Measurements from ENCODE around the gene SRPK3.

The SRPK3 gene

DNA sequence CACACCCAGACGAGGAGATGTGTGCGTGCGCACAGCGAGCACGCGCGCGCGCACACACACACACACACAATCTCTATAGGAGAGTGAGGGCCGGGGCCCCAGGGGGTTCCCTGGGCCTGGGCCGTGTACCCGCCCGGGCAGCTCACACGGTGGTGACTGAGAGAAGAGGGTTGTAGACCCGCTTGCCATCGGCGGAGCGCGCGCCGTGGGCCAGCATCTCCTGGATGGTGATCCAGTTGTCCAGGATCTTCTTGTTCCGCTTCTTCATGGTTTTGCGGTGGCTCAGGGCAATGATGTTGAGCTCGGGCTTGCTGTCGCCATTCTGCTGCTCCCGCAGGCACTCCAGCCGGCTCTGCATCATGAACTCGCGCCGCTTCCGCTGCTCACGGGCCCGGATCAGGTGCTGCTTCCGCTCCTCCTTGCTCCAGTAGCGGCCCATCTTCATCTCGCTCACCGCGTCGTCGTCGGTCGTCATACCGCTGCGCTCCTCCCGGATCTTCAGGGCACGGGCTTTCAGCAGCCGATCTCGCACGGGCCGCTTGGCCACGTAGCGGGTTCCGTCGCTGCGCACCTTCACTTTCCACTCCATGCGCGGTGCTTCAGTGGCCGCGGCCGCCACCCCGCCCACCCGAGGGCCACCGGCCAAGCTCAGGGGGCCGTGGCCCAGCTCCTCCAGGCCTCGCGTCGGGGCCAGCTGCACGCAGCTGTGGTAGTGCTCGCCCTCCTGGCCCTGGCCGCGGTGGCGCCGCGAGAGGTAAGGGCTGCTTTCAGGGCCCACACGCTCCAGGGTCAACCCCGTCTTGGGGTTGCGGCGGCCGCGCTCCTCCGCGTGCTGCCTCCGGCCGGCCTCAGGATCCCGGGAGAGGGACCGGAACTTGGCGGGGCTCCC lies 22.6 kb downstream of the SRPK3 start:
- TF ChIP-seq, protein P1, sequence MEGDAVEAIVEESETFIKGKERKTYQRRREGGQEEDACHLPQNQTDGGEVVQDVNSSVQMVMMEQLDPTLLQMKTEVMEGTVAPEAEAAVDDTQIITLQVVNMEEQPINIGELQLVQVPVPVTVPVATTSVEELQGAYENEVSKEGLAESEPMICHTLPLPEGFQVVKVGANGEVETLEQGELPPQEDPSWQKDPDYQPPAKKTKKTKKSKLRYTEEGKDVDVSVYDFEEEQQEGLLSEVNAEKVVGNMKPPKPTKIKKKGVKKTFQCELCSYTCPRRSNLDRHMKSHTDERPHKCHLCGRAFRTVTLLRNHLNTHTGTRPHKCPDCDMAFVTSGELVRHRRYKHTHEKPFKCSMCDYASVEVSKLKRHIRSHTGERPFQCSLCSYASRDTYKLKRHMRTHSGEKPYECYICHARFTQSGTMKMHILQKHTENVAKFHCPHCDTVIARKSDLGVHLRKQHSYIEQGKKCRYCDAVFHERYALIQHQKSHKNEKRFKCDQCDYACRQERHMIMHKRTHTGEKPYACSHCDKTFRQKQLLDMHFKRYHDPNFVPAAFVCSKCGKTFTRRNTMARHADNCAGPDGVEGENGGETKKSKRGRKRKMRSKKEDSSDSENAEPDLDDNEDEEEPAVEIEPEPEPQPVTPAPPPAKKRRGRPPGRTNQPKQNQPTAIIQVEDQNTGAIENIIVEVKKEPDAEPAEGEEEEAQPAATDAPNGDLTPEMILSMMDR (IDR thresholded peaks at IDR 0.05; ENCODE audit: control insufficient read depth, insufficient read depth, low read depth, low read length, missing control alignments), result no peak
- H3K4me3 ChIP-seq (ENCODE audit: control insufficient read depth, low read depth, low read length), result no peak overlapping the region
- no peak for DNase-seq (ENCODE audit: low read depth)

DNA sequence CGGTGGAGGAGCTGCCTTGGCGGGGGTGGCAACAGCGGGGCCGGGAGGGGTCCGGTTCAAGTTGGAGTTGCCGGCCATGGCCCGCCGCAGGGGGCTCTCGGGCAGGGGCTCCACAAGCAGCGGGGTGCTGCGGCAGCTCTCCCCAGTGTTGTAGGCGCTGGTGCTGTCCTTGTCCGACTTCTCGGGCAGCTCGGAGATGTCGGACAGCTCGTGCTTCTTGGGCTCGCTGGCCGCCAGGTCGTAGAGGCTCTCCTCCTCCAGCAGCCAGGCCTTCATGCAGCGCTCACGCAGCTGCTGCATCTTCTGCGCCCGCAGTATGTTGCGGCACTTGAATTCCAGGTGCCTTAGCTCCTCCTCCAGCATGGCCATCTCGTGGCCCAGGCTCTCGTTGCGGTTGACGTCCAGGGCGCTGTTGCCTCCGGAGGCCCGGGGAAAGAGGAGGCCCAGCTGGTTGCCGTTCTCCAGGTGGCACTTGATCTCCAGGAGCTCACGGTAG lies 23.3 kb downstream of the SRPK3 start:
- TF ChIP-seq, protein P1 (IDR thresholded peaks at IDR 0.05; ENCODE audit: control insufficient read depth, insufficient read depth, low read depth, low read length, missing control alignments), result no peak
- DNase-seq (ENCODE audit: low read depth), result no peak
- no peak overlapping the region for H3K4me3 ChIP-seq (ENCODE audit: control insufficient read depth, low read depth, low read length)

DNA sequence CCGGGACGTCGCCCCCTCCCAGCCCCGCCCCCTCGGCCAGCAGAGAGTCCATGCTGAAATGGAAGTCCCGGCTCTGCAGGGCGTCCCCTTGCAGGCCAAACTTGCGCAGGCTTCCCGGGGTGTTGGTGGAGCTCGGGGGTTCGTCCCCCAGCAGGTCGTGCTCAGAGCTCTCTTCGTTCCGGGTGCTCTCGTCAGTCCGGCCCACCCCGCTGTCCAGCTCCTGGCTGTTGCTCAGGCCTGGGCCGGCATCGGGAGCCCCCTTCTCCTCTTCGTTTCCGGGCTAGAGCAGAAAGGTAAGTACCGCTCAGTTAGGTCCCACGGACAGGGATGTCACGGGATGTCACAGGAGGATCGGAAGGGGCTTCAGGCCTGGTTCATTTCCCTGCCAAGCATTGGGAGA lies 23.8 kb downstream of the SRPK3 start:
- TF ChIP-seq, protein P1 (IDR thresholded peaks at IDR 0.05; ENCODE audit: control insufficient read depth, insufficient read depth, low read depth, low read length, missing control alignments), result no peak
- DNase-seq (ENCODE audit: low read depth), result no peak
- H3K4me3 ChIP-seq (ENCODE audit: control insufficient read depth, low read depth, low read length), result no peak overlapping the region

DNA sequence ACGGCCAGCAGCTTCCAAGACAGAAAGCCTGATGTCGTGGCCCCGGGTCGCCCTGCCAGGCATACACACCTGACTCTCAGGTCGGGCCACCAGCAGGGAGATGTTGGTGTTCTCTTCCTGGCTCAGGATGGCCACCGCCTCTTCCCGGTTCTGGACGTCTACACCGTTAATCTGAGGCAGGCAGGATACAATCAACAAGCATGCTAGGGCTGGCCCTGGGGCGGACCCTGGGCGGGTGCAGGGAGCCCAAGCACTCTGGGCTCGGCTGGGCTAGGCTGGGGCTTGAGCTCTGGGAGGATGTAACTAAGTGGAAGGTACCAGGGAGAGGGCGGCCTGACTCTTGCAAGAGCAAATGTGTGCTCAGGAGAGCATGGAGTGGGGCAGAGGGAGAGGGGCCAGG lies 24.6 kb downstream of the SRPK3 start:
- TF ChIP-seq, protein P1 (IDR thresholded peaks at IDR 0.05; ENCODE audit: control insufficient read depth, insufficient read depth, low read depth, low read length, missing control alignments), result no peak
- no peak overlapping the region for H3K4me3 ChIP-seq (ENCODE audit: control insufficient read depth, low read depth, low read length)
- no peak for DNase-seq (ENCODE audit: low read depth)

DNA sequence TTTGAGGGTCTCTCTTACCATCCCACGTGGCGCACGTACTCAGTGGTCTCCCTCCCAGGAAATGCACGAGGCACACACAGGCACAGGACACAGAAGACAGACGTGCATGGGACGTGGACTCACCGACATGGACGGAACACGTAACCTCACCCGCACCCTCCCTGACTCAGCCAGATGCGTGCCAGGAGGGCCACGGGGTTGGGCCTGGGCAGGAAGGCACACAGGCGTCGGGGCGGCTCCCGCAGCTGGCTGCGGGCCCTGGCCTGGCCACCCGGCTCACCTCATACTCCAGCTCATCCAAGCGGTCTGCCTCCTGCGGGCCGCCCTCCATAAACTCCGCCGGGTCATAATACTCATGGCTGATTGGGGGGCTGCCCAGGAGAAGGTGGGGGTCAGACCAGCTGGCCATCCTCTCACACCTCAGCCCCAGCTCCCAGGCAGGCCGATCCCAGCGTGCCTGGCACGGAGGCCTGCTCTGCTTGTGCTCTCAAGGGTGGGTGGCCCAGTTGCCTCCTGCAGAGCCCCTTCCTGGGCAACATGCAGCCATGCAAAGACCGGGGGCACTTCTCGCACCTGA lies 26.2 kb downstream of the SRPK3 start:
- no peak for DNase-seq (ENCODE audit: low read depth)
- TF ChIP-seq, protein P1 (IDR thresholded peaks at IDR 0.05; ENCODE audit: control insufficient read depth, insufficient read depth, low read depth, low read length, missing control alignments), result no peak
- H3K4me3 ChIP-seq (ENCODE audit: control insufficient read depth, low read depth, low read length), result no peak overlapping the region

DNA sequence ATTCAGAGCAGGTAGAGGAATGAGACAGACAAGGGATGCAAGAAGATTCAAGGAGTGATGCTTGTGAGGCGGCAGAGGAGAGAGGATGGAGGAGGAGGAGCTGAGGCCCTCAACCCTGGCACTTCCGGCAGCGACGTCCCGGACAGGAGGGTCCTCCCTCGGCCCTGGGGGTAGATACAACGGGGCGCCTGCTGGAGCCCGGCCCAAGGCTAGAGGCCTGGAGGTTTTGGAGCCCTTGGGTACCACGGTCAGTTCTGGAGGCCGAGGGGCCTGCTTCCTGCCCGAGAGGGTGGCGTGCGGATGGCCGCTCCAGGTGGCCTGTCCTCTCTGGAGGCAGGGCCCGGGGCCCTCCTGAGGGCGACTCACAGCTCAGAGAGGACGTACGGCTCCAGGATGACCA lies 27.1 kb downstream of the SRPK3 start:
- DNase-seq (ENCODE audit: low read depth), result no peak
- TF ChIP-seq, protein P1 (IDR thresholded peaks at IDR 0.05; ENCODE audit: control insufficient read depth, insufficient read depth, low read depth, low read length, missing control alignments), result no peak
- H3K4me3 ChIP-seq (ENCODE audit: control insufficient read depth, low read depth, low read length), result no peak overlapping the region
